ENCODE data around the gene RNFT1. TPM values are rescaled to one million over a fixed set of nuclear protein-coding genes. Genes with fewer than 3 reads are reported as not detected.
"Not testable (repeated sequence)": the region's sequence is repeated elsewhere in the genome, so short reads cannot be mapped to it uniquely, and the experiment has no call there.

Gene RNFT1
- total RNA-seq, 1 donor from 2014 or later, result 17.3 TPM

DNA sequence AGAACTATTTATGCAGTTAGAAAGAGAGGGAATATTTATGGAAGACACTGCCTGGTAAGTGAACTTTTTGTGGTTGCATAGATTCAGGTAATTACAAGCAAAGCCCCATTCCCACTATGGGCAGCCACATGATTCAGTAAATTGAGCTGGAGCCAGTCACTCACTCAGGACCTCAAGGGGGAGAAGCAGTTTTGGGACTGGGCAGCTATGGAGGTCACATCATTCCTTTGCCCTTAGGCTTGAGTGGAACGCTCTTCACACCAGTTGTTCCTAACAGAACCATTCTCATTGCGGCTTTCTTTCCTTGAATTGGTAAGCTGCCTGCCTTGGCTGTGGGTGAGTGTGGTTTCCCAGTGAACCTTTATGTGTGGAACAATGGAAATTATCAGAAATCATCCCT, 34.4 kb downstream of the RNFT1 start:
- DNase-seq (ENCODE audit: low spot score), result not testable (repeated sequence)

DNA sequence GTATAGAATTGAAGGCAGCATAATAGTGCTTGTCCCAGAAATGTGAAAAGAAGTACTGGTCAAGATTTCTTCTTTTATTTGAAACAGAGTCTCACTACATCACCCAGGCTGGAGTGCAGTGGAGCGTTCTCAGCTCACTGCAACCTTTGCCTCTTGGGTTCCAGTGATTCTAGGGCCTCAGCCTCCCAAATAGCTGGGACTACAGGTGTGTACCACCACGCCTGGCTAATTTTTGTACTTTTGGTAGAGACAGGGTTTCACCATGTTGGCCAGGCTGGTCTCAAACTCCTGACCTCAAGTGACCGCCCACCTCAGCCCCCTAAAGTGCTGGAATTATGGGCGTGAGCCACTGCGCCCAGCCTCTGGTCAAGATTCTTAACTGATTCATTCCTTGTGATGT, 43.9 kb downstream of the RNFT1 start:
- DNase-seq (ENCODE audit: low spot score), result not testable (repeated sequence)

DNA sequence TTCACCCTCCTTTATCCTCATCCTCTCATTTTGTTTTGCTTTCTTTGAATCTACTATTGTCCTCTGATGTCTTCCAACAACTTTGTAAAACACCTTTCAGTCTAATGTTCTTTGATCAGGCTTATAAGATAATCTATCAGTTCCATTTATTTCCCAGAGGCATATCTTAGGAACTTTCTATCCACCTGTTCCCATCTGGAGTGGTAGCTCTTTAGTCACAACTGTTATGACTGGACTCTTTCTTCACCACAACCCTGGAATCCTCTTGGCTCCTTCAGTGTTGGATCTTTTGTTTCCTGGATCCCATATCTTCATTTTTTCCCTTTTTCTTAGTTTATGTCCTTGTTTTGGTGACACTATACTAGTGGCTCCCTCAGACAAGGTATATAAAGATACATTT, 48.1 kb downstream of the RNFT1 start:
- DNase-seq (ENCODE audit: low spot score), result no peak

DNA sequence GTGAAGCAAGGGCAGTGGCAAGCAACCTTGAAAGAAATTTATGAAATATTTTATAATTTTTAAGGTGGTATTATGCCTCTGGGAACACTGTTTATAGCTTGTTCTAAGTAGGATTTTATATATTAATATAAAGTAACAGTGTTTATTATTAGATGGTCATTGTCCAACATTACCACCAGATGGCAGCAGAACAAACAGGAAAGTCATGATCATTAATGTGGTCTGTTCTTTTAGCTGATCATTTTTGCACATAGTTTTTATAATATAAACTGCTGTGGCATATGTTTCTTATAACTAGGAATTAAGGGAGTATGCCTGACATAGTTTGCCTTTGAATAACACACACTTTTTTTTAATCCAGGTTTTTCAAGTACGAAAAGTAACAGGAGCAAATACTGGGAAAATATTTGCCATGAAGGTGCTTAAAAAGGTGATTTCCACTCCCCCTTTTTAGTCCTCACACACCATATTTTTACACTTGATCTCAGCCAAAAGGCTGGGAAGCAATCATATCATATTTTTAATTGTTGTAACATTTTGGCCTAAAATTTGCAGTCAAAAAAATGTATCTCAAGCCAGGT, 50.2 kb downstream of the RNFT1 start:
- peak; percentile 30 for DNase-seq (ENCODE audit: low spot score)

DNA sequence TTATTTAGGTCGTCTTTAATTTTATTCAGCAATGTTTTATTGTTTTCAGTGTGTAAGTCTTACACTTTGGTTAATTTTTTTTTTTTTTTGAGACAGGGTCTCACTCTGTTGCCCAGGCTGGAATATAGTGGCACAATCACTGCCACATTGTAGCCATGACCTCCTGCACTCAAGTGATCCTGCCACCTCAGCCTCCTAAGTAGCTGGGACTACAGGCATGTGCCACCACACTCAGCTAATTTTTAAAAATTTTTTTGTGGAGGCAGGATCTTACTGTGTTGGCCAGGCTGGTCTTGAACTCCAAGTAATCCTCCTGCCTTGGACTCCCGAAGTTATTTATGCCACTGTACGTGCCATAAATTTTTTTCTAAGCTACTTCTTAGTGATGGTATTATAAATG, 57.1 kb downstream of the RNFT1 start:
- no peak for DNase-seq (ENCODE audit: low spot score)

DNA sequence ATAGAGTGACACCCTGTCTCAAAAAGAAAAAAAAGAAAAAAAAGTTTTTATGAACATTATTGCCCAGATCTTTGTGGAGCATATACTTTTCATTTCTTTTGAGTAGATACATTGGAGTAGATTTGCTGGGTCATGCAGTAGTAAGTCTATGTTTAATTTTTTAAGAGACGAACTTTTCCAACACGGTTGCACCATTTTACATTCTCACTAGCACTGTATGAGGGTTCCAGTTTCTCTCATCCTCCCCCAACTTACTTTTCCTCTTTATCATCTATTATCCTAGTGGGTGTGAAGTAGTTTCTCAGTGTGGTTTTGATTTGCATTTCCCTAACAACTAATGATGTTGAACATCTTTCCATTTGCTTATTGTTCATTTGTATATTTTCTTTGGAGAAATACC, 61.1 kb downstream of the RNFT1 start:
- DNase-seq (ENCODE audit: low spot score), result no peak

Other genes starting within 250 kb of the RNFT1 start
- 9.9 TPM for gene TUBD1, start 71.8 kb downstream of the RNFT1 start, total RNA-seq (ENCODE audit: insufficient read depth, low replicate concordance)
- 37.3 TPM for gene RPS6KB1, start 71.6 kb downstream of the RNFT1 start, total RNA-seq (ENCODE audit: insufficient read depth, low replicate concordance)
- 22.1 TPM for gene HEATR6, start 114.2 kb upstream of the RNFT1 start, total RNA-seq (ENCODE audit: insufficient read depth, low replicate concordance)
- gene CA4, start 185.2 kb upstream of the RNFT1 start, total RNA-seq (ENCODE audit: insufficient read depth, low replicate concordance), result not detected